Fibroblast of gingiva (primary cell): ENCODE measurements around the gene PRKCB.
"Not testable (repeated sequence)": the region's sequence is repeated elsewhere in the genome, so short reads cannot be mapped to it uniquely, and the experiment has no call there.

ENCODE experiments used
- DNase-seq: peaks from one replicate; pipeline ENCODE4 v3.0.0-alpha.2; 2011; ENCODE audit warnings: low read depth

Gene PRKCB

DNA sequence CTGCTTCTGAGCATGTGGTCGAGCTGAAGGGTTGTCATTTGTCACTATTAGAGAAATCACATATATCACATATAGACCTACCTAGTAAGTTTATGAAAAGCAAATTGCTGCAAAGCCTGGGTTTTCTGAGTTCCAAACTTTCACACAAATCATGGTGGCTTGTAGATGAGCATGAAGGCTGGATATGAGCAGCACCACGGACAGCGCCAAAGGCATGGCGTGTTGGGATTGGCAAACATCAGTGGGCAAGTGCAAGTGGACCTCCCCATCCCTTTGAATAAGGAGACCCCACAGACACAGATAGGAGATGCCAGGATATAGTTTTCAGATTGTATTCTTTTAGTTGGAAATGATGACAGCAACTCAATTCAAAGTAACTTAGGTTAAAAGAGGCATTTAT is 342.7 kb downstream of the PRKCB start:
- no peak for DNase-seq

DNA sequence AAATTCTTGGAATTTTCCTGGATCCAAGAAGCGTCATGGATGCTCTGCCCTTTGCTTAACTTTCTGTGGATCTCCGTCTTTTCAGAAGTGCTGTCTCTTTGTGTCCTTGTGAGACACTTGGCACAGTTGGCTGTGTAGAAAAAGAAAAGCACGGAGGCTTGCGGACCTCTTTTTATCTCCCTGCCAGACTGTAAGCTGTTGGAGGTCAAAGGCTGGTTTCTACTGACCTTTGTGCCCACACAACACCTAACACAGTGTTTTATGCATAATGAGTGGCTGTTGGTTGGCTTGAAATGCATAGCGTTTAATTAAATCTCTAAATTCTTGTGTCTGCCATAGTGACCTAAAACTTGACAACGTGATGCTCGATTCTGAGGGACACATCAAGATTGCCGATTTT is 344.7 kb downstream of the PRKCB start:
- no peak for DNase-seq

DNA sequence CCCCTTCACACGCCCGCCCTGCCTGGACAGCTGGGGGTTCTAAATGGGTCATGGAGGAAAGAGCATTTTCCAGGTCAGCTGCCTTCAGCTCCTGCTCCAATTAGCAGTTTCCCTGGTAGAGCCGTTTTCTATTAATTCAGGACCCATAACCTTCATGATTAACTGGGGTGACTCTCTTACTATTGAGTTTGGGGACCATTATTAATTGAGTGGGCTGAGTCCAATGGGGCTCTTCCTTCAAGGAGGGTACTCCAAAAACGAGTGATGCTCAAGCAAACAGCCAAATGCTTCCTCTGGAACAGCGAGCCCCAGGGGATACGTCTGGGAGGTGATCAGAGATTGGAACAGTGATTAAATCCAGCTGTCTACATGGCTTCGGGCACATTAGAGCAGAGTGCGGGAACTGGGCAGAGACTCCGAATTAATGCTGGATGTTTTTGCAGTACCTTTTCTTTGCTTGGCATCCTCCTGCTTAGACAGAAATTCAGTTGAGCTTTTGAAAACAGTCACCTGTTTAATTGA is 352.3 kb downstream of the PRKCB start:
- no peak for DNase-seq

DNA sequence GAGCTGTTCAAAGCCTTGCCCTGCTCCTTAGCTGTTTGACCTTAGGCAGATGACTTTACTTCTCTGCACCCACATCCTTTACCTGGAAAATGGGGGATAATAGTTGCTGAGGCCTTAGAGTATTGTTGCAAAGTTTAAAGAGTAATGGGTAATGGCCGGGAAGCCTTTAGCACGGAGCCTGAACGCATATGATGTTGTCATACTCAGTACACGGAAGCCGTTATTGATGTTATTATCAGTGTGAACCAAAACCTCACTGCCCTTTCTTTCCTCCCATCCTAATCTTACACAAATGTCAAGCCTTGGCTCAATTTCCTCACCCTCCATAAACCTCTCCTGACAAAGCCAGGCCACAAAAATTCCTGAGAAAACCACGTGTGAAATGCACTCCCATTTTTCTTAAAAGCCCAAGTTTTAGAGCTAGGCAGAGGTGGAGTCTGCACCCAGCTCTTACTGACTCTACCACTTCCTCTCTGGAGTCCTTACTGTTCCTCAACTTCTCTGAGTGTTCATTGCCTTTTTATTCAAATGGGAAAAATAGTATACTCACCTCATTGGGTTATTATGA is 353.1 kb downstream of the PRKCB start:
- no peak for DNase-seq

DNA sequence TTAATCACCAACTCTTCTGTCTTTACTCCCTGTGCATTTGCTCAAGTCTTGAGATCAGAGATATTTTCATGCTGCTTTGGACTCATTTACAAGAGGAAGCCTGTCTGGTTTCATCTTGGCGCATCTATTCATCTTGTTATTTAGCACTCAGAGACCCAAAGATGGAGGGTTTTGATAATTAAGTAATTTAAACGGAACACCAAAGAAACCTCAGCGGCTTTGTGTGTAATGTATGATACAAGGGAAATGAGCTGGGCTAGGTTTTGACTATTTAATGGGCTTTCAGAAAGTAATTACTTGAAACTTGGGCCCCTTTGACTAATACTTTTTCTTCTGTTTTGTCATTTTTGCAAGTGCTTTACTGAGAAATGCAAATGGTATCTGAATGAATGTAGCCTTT is 354.2 kb downstream of the PRKCB start:
- no peak for DNase-seq

DNA sequence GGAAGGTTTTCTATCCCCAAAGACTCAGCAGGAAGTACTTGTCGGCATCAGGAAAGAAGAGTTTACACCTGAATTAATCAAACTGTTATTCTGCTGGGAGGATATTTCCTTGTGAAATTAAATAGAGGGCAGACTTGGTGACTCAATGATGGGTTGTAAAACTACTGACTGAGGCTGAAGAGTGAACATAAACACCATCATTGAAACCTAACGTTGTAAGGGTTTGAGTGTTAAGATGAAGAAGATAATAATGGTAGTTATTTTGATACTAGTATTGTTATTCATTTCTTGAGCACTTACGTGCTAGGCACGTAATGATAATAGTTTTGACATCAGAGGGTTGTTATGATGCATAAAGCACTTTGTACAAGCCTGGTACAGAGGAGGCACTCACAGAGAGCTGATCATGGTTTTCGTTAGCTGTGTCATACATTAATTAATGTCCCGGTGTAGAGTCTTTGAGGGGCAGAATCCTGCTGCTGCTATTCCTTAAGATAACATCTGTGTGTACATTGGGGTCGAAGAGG is 356.2 kb downstream of the PRKCB start:
- no peak for DNase-seq

DNA sequence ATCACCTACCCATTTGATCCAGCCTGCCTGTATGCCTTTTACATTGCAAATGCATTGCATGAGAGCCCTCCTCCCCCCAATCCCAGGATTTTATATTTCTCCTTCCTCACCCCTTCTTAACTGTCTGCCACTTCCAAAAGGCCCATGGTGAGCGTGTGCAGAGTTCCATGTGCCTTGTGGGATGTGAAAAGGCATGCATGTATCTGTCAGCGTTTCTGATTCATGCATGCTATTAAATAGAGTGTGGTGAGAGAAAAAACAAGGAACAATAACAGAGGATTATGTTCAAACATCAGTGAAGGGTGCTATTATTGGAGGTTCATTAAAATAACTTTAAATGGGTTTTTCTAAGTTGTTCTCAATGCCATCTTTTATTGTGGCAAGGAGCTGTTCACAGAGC is 359.4 kb downstream of the PRKCB start:
- no peak for DNase-seq

DNA sequence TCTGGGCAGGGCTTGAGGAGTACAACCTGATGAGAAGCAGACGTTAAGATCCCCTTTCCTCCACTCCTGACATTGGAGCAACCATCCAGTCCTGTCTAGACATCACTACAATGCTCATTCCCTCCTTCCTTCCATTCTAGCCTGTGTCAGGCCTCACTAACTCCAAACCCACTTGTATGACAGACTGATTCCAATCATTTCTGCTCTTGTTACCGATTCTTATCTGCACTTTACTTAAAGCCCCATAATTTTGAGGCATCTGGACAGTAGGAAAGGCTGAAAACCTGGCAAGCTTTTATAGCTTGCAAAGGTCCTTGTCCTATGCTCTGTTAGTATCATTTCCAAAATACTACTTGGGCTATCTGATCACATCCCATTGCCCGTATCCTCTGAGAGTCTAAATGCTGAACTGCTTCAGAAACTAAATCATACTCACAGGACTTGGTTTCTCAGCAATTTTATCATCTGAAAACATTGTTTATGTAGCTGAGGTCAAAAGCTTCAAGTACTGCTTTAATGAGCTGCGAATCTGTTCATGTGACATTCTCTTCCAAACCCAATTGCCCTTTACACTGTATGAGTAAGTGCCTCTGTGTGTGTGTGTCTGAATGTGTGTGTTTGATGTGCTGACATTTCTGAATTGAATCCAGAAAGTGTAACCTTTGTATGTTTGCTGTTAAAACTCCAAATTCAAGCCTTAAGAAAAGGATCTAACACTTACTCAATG is 363.2 kb downstream of the PRKCB start:
- no peak for DNase-seq

DNA sequence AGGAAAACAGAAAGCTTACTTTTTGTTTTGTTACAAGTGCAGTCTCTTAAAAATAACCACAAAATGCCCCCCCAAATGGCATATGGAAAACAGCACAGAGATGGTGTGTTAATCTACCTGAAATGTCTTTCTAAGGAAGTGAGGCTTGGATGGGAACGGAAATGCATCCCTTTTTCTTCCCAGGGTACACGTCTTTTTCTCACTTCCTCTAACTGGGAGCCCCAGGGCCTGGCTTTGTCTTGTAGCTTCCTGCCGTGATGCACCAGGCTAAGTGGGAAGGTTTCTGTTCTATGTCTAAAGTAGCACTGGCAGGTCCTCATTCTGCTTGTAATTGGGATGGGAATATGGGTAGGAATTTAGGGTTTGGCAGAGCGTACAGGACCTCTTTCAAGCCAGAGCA is 367.9 kb downstream of the PRKCB start:
- DNase-seq = no peak

DNA sequence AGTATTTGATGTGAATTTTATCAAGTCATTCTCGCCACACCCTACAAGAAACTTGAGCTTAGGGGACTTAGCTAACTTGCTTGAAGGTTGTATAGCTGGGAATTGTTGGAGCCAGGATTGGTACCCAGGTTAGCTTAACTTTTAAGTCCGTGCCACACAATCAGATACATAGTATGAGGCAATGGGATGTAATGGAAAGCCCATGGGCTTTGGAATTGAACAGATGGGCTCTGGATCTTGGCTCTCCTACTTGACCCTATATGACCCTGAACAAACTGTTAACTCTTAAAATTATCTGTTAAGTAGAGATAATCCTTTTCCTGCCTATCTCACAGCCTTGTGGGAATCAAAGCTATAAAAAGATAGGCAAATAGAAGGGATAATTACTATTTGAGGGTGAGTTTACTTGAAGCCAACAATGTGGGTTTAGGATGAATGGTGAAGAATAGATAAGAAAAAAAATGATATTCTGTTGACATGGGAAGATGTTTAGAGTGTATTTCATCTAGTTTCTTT is 368.4 kb downstream of the PRKCB start:
- DNase-seq = no peak

DNA sequence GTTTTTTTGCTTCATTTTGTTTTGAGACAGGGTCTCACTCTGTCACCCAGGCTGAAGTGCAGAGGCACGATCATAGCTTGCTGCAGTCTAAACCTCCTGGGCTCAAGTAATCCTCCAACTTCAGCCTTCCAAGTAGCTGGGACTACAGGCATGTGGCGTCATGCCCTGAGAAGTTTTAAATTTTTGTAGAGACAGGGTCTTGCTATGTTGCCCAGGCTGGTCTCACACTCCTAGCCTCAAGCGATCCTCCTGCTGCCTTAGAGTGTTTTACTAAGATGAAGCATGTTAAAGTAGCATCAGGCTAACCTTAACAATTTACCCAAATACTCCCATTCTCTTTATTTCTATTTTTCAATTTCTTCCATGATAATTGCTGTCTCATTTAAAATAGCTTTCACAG is 371.1 kb downstream of the PRKCB start:
- DNase-seq = no peak

DNA sequence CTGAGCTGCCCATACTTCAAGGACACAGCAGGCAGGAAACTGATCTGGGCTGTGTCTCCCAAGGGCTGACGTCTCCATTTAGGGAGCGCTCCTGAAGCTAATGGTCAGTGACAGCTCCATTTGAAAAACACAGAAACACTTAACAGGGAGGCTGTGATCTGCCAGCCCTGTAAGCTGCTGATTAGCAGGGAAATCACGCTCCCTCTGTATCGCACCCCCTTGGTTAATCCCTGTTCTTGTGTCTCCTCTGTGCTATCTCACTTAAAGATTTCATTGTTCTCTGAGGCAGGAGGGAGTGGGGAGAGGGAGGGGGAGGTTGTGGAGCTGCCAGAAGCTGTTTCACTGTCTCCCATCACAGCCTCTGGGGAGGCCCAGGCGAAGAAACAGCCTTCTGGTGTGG is 372.9 kb downstream of the PRKCB start:
- no peak for DNase-seq

DNA sequence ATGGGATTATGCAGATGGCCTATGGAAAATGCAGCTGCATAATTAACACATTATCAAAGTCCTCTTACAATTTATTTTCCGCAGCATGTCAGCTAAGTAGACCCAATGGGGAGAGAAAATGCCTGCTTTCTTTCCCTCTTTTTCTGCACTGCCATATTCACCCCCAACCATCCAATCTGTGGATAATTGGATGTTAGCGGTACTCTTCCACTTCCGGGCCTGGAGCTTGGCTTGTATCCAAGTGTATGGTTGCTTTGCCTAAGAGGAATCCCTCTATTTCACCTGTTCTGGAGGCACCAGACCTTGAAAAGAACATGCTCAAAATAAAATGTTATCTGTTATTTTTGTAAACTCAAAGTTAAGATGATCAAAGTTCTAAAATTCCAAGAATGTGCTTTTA is 379.2 kb downstream of the PRKCB start:
- DNase-seq = no peak

DNA sequence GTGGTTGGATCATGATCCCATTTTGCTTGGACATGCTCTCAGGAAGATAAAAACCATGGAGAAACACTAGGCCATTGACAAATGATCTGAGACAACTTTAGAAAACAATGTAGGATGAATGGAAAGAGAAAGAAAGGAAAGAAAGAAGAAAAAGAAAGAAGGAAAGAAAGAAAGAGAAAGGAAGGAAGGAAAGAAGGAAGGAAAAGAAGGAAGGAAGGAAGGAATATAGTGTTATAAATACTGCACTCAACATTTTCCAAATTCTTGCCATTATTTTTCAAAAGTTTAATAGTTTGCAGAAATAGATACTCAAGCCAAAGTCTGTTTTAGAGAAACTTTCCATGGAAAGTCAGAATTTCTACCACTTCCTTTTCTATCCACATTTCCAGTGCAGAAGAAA is 381.2 kb downstream of the PRKCB start:
- no peak for DNase-seq

DNA sequence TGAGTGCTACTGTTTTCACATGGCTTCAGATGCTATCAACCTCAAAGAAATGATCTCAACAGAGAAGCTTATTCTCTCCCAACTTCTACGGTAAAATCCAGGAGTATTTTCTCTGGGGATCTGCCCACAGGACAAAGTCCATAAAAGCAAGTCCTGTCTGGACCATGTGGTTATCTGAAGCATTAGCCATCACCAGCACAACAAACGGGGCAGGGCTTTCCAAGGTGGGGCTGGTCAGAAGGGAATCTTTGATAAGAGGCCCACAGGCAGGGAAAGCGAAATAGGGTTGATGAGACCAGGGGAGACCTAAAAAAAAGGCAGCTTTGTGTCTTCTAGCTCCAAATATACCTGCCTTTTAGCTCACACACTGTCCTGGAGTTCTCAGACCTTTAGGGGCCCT is 381.7 kb downstream of the PRKCB start:
- no peak for DNase-seq

DNA sequence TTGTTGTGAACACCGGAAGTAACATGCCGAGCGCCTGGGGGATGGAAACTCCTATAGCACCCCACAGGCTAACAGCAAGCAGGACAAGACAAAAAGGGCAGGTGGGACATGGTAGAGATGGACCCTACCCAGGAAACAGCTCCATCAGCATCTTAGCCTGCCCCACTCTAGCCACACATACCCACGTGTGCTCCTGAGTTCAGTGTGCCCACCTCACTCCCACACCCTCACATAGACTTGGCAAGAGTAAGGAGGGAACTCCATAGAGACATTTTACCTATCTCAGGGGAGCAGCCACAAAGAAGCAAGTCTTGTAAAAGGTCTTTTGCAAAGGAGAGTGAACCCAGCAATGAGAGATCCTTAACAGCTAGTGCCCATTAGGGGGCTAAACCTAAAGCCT is 382.5 kb downstream of the PRKCB start:
- DNase-seq = no peak

DNA sequence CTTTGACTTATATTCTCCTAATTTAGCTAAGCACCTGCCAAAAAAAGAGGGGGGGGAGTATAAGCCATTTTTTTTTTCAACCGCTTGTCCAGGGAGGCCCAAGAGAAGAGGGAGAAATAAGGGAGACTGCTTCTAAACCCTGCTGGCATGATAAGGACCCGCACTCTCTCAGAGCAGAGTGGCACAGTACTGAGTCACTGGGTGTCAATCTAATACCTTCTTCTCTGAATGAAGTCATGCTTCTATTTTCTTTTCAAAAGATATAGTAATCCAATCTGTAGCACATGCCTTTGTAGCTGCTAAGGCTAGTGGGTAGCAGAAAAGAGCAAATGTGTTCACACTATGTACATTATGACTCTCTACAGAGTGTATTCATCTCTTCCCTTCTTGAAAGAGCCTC is 385.4 kb downstream of the PRKCB start:
- DNase-seq = no peak

DNA sequence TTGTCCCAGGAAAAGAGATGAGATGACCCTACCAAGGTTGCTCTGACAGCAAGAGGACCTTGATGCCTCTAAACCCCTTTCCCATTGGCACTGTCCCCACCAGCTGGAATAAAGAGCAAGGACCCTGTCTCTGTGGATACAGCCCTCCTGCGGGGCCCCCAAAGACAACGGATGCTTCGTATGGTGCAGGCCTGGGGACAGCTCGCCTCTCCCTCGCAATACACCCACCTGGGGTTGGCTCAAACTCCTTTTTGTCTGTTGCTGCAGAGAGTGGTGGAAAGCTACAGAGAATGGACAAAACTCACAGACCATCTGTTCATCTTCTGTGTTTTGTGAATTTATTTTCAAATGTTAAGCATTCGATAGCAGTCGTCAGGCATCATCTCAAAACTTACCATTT is 392.7 kb downstream of the PRKCB start:
- DNase-seq = no peak

DNA sequence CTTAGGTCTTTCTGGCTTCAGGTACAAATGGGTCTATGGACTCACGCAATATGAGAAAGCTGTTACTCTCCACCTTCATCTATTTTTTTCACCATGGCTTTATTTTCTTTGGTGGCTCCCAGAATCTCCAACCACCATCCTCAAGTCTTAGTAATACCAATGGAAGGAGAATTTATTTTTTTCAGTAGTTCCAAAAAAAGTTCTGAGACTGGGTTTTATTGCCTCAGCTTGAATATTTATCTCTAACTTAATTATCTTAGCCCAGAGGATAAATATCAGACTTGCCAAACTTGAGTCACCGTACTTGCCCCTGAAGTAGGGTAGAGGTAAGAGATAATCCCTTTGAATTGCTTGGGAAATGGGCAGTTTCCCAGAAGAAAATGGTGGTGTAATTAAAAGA is 397.2 kb downstream of the PRKCB start:
- DNase-seq = no peak

DNA sequence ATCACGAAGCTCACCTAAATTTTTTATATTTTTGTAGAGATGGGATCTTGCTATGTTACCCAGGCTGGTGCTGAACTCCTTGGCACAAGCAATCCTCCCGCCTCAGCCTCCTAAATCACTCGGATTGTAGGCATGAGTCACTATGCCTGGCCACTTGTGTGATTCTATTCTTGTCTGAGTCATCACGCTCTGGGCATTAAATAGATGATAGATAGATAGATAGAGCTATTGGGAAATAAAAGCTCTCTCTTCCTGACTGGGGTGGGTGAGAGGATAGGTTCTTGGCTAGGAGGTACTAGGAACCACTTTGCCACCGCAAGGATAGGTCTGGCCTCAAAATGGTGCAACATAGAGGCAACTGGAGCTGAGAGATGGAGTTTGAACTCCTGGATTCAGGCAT is 399.0 kb downstream of the PRKCB start:
- no peak for DNase-seq

DNA sequence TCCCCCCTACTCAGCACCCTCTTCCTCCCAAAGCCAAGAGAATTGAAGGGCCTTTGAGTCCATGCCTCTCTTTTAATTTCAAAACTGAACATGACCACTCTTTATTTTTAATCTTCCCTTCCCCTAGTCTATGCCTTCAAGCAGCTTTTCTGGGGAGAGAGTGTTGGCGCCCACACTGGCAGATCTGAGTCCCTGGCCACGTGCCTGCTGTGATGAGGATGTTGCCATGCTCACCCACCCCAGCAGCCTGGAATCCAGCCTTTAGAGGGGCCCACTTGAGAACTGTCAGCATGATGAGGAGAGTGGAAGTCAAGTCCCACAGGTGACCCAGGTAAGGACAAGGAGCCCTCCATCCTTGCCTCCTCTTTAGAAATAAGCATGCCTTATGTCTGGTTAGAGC is 400.0 kb downstream of the PRKCB start:
- no peak for DNase-seq

DNA sequence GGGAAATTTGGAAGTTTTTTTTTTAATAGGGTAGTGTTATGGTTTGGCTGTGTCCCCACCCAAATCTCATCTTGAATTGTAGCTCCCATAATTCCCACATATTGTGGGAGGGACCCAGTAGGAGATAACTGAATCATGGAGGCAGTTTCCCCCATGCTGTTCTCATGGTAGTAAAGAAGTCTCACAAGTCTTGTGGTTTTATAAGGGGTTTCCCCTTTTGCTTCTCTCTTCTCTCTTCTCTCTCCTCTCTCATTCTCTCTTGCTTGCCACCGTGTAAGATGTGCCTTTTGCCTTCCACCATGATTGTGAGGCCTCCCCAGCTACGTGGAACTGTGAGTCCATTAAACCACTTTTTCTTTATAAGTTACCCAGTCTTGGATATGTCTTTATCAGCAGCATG is 403.1 kb downstream of the PRKCB start:
- not testable (repeated sequence) for DNase-seq

DNA sequence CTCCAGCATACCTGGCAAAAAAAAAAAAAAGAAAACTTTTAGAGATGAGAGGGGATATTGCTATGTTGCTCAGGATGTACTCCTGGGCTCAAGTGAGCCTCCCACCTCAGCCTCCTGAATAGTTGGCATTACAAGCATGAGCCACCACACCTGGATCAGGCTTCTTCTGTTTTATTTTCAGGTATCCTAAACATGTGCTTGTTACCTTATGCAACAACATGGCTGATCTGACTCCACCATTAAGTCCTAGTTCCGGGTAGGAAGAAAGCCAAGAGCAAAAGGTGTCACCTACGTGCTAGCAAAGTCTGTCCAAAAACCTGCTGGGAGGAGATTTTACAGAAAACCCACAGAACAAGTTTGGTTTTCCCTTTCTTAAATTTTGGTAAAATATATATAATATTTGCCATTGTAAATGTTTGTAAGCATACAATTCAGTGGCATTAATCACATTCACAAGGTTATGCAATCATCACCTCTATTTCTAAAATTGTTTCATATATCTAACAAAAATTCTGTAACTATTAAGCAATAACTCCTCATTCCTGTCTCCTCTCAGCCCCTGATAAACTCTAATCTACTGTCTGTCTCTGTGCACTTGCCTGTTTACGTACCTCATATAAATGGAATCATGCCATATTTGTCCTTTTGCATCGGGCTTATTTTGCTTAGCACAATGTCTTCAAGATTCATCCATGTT is 411.3 kb downstream of the PRKCB start:
- DNase-seq = no peak
